ENCODE measurements around the gene ZNF740. TPM values are rescaled to one million over a fixed set of nuclear protein-coding genes. Genes with fewer than 3 reads are reported as not detected.
"Not testable (repeated sequence)": the region's sequence is repeated elsewhere in the genome, so short reads cannot be mapped to it uniquely, and the experiment has no call there.

The ZNF740 gene
- 8.1 and 8.8 TPM in 2 replicates for total RNA-seq (2014; rRNA removed; shearing (Covaris generic))

- DNase-seq (ENCODE audit: low spot score) = peak; percentile 96
Observed at GRCh38 chr12:53180220-53180930, at the start of gene ZNF740, which contains the start of gene CSAD. TSS of gene ZNF740 (plus strand) at chr12:53180722. CDS start at chr12:53181984, 1,262 bp downstream. TSS of gene CSAD (minus strand) at chr12:53180925. CDS start at chr12:53173470, 7,455 bp downstream.

DNA sequence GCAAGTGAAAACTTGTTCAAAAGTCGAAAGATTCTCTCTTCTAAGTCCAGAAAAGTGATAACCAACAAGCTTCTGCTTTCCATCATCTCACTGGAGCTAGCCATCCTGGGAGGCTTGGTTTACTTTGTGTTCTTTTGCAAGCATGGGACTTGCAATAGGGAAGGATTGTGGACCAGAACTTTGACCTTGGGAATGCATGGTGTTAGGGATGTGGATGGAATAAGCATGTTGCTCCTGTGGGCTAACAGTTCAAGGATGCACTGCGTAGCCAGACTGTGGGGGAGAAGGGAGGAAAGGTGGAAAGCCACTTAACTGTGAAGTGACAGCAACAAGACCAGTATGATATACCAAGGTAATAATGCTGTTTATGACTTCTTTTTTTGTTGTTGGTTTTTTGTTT, 48.7 kb upstream of the ZNF740 start:
- DNase-seq (ENCODE audit: low spot score) = no peak

DNA sequence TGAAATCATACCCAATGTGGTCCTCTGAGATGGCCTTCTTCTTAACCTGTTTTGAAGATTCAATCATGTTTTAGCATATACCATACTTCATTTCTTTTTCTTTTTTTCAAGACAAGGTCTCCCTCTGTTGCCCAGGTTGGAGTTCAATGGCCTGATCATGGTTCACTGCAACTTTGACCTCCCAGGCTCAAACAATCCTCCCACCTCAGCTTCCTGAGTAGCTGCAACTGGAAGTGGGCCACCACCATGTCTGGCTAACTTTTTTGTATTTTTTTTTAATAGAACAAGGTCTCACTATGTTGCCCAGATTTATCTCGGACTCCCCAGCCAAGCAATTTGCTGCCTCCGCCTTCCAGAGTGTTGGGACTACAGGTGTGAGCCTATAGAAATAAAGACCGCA, 46.8 kb upstream of the ZNF740 start:
- no peak for DNase-seq (ENCODE audit: low spot score)

DNA sequence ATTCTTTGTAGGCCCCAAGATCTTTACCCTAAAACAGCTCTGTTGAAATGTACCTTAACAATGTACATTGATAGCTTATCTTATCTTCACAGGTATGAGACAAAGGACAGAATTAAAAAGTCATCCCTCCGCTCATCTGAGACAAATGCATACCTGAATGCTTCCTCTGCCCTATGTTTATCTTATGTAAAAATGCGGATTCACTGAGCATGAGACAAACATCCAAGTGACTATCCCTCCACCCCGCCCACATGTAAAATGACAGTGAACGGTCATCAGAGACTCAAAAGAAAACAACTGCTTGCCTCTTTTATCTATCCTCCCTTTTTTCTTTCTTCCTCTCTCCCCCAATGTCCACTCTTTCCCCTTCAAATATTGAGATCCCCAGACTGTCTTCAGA, 37.2 kb upstream of the ZNF740 start:
- DNase-seq (ENCODE audit: low spot score) = no peak

GRCh38 chr12:53145383-53146260, 34.9 kb upstream of the ZNF740 start:
- no peak for DNase-seq (ENCODE audit: low spot score)

DNA sequence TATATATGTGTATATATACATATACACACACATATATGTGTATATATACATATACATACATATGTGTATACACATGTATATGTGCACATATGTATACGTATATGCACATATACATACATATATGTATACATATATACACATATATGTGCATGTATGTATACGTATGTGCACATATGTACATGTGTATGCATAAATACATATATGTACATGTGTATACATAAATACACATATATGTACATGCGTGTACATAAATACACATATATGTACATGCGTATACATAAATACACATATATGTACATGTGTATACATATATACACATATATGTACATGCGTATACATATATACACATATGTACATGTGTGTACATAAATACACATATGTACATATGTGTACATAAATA, 33.3 kb upstream of the ZNF740 start:
- no peak for DNase-seq (ENCODE audit: low spot score)

- DNase-seq (ENCODE audit: low spot score) = no peak
Observed at GRCh38 chr12:53147653-53148052, 32.9 kb upstream of the ZNF740 start.

- no peak for DNase-seq (ENCODE audit: low spot score)
Observed at GRCh38 chr12:53151039-53151438, 29.5 kb upstream of the ZNF740 start.

DNA sequence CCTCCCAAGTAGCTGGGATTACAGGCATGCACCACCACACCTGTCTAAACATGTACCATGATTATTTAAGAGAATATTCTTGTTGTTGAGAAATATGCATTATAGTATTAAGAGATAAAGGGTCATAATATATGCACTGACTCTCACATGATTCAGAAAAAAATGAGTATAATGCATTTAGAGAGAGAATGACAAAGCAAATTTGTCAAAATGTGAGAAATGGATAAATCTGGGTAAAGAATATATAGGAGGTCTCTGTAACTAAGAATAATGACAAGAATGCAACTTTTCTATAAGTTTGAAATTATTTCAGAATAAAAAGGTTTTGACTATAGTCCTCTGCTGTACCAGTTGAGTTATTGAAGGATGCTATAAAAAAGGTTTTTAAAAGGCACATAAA, 28.1 kb upstream of the ZNF740 start:
- no peak for DNase-seq (ENCODE audit: low spot score)

GRCh38 chr12:53159195-53159839, 21.2 kb upstream of the ZNF740 start:
- peak; percentile 95 for DNase-seq (ENCODE audit: low spot score)

GRCh38 chr12:53160000-53160399, 20.5 kb upstream of the ZNF740 start:
- DNase-seq (ENCODE audit: low spot score) = no peak

- no peak for DNase-seq (ENCODE audit: low spot score)
Observed at GRCh38 chr12:53160673-53161072, 19.8 kb upstream of the ZNF740 start.

DNA sequence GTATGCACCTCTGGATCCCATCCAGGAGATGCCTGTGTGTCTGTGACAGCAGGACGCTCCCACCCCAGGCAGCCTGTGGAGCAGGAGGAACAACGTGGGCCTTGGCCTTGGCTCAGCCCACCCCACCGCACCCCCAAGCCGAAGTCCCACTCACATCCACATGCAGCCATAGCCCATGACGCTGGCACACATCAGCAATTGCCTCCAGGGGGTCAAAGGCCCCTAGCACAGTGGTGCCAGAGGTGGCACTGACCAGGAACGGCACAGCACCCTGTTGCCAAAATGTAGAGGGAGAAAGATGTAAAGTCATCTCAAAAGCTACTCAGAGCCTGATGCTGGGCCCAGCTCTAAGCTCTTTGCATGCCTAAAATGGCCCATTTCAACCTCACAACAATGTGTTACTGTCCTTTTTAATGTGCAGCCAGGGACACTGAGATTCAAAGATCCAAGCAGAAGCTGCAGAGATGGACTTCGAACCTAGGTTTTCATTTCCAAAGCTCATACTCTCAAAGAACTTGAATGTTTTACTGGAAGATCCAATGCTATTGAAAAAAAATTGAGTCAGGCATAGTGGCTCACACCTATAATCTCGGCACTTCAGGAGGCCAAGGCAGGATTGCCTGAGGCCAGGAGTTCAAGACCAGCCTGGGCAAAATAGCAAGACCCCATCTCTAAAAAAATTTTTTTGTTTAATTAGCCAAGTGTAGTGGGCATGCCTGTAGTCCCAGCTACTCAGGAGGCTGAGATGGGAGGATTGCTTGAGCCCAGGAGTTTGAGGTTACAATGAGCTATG, 19.2 kb upstream of the ZNF740 start:
- DNase-seq (ENCODE audit: low spot score) = no peak

GRCh38 chr12:53163008-53163407, 17.5 kb upstream of the ZNF740 start:
- not testable (repeated sequence) for DNase-seq (ENCODE audit: low spot score)

DNA sequence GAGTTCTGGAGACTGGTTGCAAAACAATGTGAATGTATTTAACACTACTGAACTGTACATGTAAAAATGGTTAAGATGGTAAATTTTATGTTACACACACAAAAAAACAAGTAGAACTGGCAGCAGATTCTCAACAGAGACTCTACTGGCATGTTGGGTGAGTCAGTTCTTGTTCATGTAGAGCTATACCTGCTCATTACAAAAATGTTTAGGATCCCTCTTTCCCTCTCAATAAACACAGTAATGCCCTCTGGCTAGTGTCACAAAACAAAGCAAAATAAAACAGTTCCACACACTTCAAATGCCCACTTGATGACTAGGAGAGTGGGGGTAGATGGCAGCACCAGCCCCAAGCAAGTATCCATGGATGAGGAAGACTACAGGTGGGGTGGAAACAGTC, 13.7 kb upstream of the ZNF740 start:
- no peak for DNase-seq (ENCODE audit: low spot score)

DNA sequence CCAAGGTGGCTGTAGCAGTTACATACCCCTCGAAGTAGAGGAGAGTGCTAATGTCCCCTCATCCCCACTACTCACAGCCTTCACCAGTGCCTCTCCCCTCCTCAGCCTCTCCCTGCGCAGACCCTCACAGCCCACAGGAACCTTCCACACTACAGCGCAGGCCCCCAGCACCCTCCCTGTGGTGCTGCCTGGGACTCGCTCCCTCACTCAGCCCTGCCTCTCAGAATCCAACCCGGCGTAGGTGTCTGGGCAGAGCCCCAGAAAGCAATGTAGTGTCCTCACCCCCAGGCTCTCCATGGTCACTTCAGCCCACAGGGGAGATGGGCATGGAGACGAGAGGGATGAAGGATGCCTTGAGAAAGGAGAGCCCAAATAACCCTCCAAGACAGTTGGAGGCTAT, 10.9 kb upstream of the ZNF740 start:
- DNase-seq (ENCODE audit: low spot score) = no peak

DNA sequence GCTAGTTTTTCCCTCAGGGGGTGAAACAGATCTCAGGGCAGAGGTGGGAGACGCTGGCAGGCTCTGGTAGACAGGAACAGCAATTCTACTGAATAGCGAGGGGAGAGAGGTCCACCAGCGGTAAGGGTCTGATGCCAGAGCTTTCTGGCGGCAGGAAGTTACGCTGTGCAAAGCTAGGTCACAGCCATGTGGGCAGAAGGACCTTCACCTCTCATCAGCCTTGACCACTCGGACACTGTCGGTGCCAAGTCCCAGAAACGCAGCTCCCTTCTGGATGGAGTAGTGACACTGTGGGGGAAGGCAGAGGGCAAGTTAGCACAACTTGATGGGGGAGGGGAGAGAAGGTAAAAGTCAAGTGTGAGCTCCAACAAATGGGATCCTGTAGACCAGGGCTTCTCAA, 10.3 kb upstream of the ZNF740 start:
- DNase-seq (ENCODE audit: low spot score) = no peak

DNA sequence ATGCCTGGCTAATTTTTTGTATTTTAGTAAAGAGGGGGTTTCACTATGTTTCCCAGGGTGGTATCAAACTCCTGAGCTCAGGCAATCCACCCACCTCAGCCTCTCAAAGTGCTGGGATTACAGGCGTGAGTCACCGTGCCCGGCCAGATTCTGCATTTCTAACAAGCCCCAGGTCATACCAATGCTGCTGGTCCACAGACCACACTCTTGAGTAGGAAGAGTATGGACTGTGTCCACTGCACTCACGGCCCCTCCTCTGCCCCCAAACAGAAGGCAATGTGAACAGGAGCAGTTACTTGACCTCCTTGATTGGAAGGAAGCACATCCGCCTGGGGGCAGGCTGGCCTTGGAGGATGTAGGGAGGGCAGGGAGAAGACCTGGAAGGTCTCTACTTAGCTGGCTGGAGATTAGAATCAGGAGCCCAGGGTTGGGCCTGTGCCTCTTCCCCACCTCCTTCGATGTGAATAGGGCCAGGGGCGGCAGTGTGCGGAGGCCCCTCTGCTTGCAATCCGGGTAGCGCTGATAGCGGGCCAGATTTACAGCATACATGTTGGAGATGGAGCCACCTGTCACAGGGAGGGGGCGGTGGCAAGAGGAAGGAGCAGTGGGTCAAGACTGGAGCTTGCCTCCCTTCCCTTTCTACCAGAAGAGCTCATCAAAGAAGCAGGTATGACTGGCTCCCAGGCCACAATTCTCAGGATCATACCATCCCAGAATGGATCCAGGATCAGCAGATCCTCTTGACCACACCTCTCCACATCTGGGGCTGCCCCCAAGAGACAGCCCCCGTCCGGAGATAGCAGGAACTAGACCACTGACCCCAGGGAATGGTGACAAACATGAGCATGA, 9.4 kb upstream of the ZNF740 start:
- DNase-seq (ENCODE audit: low spot score) = no peak

- peak; percentile 32 for DNase-seq (ENCODE audit: low spot score)
Observed at GRCh38 chr12:53171725-53172329, 8.7 kb upstream of the ZNF740 start.

DNA sequence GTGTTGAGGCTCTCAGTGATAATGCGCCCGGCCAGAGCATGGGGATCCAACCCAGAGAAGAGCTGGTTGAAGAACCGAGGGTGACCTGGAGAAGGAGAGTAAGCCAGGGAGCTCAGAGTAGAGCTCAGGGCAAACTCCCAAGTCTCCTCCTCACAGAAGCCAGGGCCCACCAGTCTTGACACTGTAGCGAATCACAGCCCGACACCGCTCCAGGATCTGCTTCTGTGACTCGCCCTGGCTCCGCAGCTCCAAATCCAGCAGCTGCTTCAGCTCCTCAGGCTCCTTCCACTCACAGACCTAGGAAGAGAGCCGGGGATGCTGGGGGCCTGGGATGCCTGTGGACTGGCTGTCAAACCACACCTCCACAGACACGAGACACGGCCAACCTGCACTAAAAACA, 8.2 kb upstream of the ZNF740 start:
- DNase-seq (ENCODE audit: low spot score) = no peak

Measured in HT-29 (cell line).